Activated naive CD4-positive, alpha-beta T cell treated with anti-CD3 and anti-CD28 coated beads, Interleukin-2, amount 50 U/mL, for 24 hours (primary cell): ENCODE data around the gene DCAF8.
A peak's percentile ranks its signal among the peaks of the same experiment; 100 is the strongest.

ENCODE experiments used
- H3K27ac Mint-ChIP-seq: one replicate; pipeline ENCODE4 v1.8.0; 2021; ENCODE audit warnings: mild to moderate bottlenecking, mixed read lengths
- H3K27me3 Mint-ChIP-seq: one replicate; pipeline ENCODE4 v1.8.0; 2021; ENCODE audit warnings: mixed read lengths
- H3K36me3 Mint-ChIP-seq: one replicate; pipeline ENCODE4 v1.8.0; 2021; ENCODE audit warnings: mixed read lengths
- H3K4me1 Mint-ChIP-seq: one replicate; pipeline ENCODE4 v1.8.0; 2021; ENCODE audit warnings: mixed read lengths
- H3K4me3 Mint-ChIP-seq: one replicate; pipeline ENCODE4 v1.8.0; 2021; ENCODE audit warnings: mild to moderate bottlenecking, mixed read lengths
- H3K9me3 Mint-ChIP-seq: one replicate; pipeline ENCODE4 v1.8.0; 2021; ENCODE audit warnings: mixed read lengths

The DCAF8 gene

DNA sequence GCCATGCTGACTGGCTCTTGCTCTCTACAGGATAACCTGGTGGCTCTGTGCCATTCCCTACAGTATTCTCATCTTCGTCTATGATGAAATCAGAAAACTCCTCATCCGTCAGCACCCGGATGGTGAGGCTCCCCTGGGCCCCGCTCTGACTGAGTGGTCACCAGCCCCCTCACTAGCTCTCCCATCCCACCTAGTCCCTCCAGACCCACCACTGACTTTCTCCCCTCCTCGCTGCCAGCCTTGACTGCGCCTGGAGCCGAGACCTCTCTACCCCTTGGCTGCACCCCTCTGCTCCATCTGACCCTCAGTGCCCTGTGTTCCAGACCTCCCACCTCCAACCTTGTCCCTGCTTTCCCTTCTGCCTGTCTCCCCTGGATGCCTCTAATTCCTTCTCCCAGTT lies 76.1 kb downstream of the DCAF8 start:
- peaks cover 3% of the 10 kb centered on the region for H3K27me3 Mint-ChIP-seq
- H3K4me3 Mint-ChIP-seq, result no peak overlapping the region
- H3K9me3 Mint-ChIP-seq, result no peaks in the 10 kb centered on the region
- H3K36me3 Mint-ChIP-seq, result no peaks in the 10 kb centered on the region
- H3K4me1 Mint-ChIP-seq, result no peaks in the 10 kb centered on the region
- H3K27ac Mint-ChIP-seq, result peak overlapping the region; percentile 9

DNA sequence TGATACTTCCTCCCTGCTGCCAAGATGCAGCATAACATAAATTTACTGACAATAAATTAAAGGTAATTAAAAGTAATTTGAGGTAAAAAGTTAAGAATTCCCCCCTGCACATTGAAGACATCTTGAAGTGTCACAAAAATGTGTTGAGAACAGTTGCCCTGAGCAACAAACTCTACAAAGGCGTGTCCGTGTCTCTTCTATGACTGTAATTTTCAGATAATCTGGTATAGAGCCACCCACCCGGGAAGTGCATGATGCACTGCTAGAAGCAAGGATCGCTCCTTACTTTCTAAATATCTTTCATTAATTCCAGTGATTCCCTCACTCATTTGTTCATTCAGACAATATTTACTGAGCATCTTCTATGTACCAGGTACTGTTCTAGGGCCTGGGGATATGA lies 83.0 kb downstream of the DCAF8 start:
- no peak overlapping the region for H3K27ac Mint-ChIP-seq
- H3K4me1 Mint-ChIP-seq, result no peaks in the 10 kb centered on the region
- no peaks in the 10 kb centered on the region for H3K27me3 Mint-ChIP-seq
- no peaks in the 10 kb centered on the region for H3K36me3 Mint-ChIP-seq
- no peaks in the 10 kb centered on the region for H3K9me3 Mint-ChIP-seq
- H3K4me3 Mint-ChIP-seq, result no peak overlapping the region

DNA sequence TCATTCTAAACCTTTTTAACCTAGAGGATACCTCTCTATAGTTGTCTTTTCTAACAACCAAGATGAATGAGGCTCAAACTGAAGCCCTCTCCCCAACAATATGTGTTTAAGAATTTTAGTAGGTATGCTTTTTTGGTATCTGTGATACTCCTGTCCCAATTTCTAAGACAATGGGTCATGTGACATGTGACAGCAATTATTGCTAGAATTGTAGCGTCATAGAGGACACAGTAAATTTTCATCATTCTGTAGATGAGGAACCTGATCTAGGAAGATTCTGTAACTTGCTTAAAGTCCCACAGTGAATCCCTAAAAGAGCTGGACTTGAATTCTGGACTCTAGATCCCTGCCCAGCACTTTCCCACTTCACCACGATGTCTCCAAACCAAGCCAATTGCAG lies 83.6 kb downstream of the DCAF8 start:
- Mint-ChIP-seq H3K27ac (no peak overlapping the region), H3K9me3 (no peaks in the 10 kb centered on the region), H3K27me3 (no peaks in the 10 kb centered on the region), H3K4me1 (no peaks in the 10 kb centered on the region), H3K36me3 (no peaks in the 10 kb centered on the region), H3K4me3 (no peak overlapping the region)

- H3K27ac Mint-ChIP-seq, result no peak overlapping the region
- H3K4me1 Mint-ChIP-seq, result no peaks in the 10 kb centered on the region
- no peak overlapping the region for H3K4me3 Mint-ChIP-seq
- H3K9me3 Mint-ChIP-seq, result no peaks in the 10 kb centered on the region
- H3K27me3 Mint-ChIP-seq, result no peaks in the 10 kb centered on the region
- H3K36me3 Mint-ChIP-seq, result no peaks in the 10 kb centered on the region
Measured at GRCh38 chr1:160177667-160178066, 84.7 kb downstream of the DCAF8 start.

DNA sequence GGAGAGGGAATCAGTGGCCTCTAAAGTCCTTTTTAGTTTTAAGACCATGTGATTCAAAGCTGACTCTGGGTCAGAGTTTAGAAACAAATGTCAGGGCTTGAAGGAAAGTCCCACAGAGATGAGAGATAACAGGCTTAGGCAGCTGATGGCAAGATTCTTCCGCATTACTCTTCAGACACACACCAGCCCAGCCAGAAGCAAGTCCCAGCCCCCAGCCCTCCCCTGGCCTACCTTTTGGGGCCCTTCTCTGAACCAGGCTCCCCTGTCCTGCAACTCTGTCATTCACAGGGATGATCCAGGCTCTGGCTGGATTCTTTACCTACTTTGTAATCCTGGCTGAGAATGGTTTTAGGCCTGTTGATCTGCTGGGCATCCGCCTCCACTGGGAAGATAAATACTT lies 85.1 kb downstream of the DCAF8 start:
- H3K4me1 Mint-ChIP-seq, result no peaks in the 10 kb centered on the region
- no peaks in the 10 kb centered on the region for H3K36me3 Mint-ChIP-seq
- H3K4me3 Mint-ChIP-seq, result no peak overlapping the region
- no peak overlapping the region for H3K27ac Mint-ChIP-seq
- no peaks in the 10 kb centered on the region for H3K27me3 Mint-ChIP-seq
- no peaks in the 10 kb centered on the region for H3K9me3 Mint-ChIP-seq

DNA sequence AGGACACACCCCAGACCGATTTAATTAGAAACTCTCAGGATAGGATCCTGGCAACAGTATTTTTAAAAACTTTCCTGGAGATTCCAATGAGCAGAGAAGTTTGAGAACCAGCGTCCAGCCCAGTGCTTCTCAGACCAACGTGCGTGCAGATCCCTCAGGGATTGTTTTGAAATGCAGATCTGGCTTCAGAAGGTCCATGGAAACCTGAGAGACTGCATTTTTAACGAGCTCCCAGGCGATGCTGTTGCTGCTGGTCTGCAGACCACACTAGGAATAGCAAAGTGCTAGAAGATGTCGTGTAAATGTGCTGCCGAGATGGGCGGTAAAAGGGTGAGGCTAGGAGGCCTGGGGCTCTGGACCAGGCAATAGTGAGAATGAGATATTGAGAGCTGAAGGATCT lies 90.4 kb downstream of the DCAF8 start:
- Mint-ChIP-seq H3K9me3 (no peaks in the 10 kb centered on the region), H3K4me1 (peaks cover 9% of the 10 kb centered on the region), H3K27me3 (no peaks in the 10 kb centered on the region), H3K4me3 (no peak overlapping the region), H3K27ac (no peak overlapping the region), H3K36me3 (no peaks in the 10 kb centered on the region)

GRCh38 chr1:160171354-160171753 lies 91.0 kb downstream of the DCAF8 start:
- Mint-ChIP-seq H3K36me3 (no peaks in the 10 kb centered on the region), H3K27me3 (peaks cover 2% of the 10 kb centered on the region), H3K9me3 (no peaks in the 10 kb centered on the region), H3K27ac (no peak overlapping the region), H3K4me1 (peaks cover 9% of the 10 kb centered on the region), H3K4me3 (no peak overlapping the region)

- Mint-ChIP-seq H3K27me3 (peaks cover 2% of the 10 kb centered on the region), H3K4me3 (no peak overlapping the region), H3K27ac (no peak overlapping the region), H3K36me3 (no peaks in the 10 kb centered on the region), H3K9me3 (no peaks in the 10 kb centered on the region), H3K4me1 (peaks cover 9% of the 10 kb centered on the region)
Measured at GRCh38 chr1:160169553-160170399, 92.6 kb downstream of the DCAF8 start.

DNA sequence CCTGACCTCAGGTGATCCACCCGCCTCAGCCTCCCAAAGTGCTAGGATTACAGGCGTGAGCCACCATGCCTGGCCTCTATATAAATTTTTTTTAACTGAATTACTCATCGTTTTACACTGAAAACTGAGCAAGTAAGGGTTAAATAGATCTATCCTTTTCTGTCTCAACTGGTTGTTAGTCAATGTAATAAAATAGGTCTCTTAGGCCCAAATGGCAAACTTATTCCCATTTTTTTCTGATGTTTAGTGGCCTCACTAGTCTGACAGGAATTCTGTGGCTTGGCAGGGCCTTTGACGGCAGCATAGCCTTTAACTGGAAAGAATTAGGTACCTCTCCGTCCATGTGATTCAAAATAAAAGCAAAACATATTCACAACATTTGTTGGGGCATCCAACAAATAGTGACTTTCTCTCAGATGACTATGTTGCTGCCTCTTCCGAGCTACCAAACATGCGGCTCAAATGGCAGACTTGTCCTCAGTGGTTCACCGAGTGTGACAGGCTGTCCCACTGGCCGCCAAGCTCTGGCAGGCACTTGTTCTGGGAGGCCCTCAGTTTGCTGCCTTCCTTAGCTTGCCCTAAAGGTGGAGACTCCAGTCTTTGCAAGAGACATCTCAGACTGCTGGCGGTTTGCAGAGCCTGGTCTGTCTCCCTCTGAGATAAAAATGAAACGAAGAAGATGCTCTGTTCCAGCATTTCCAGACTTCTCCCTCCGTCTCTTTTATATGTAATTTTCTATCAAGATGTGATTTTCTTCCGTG lies 93.6 kb downstream of the DCAF8 start:
- peaks cover 2% of the 10 kb centered on the region for H3K27me3 Mint-ChIP-seq
- H3K27ac Mint-ChIP-seq, result no peak overlapping the region
- no peak overlapping the region for H3K4me3 Mint-ChIP-seq
- H3K36me3 Mint-ChIP-seq, result no peaks in the 10 kb centered on the region
- no peaks in the 10 kb centered on the region for H3K9me3 Mint-ChIP-seq
- H3K4me1 Mint-ChIP-seq, result peaks cover 9% of the 10 kb centered on the region

DNA sequence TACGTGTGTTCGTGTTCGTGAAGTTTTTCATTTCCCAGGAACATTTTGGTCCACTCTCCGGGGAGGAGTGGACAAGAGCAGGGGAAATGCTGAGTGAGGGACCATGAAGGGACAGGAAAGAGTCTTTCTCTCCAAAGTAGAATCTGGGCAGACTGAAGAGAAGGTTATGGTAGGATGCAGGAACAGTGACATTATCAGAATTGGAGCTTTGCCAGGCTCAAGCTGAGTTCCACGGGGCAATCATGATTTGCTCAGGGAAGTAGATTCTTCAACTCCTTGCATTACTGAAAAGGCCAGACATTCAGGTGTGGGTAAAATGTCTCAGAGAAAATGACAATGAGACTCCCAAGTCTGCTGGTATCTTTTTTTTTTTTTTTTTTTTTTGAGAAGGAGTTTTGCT lies 94.3 kb downstream of the DCAF8 start:
- Mint-ChIP-seq H3K27me3 (peaks cover 3% of the 10 kb centered on the region), H3K27ac (no peak overlapping the region), H3K4me1 (peaks cover 9% of the 10 kb centered on the region), H3K4me3 (no peak overlapping the region), H3K36me3 (no peaks in the 10 kb centered on the region), H3K9me3 (no peaks in the 10 kb centered on the region)

DNA sequence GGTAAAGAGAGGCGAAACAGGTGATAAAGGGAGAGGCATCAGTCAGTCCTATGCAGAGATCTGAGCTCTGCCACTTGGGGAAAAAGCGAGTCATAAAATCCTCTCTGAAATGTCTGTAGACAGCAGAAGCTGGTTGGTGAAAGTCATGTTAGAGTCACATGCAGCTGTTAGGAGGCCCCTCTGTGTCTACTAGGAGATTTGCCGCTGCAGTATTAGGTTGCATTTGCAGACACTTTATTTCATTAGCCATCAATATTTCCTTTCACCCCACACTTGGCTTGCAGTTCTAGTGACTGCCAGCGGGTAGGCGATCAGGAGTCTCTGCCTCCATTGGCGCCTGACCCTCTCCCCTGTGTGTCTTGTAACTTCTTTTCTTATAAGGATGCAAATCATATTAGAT lies 94.8 kb downstream of the DCAF8 start:
- H3K4me3 Mint-ChIP-seq, result no peak overlapping the region

GRCh38 chr1:160167056-160167455 lies 95.3 kb downstream of the DCAF8 start:
- peaks cover 9% of the 10 kb centered on the region for H3K4me1 Mint-ChIP-seq

More for the DNA sequence above, 94.8 kb downstream of the DCAF8 start:
- H3K27me3 Mint-ChIP-seq, result peaks cover 3% of the 10 kb centered on the region
- no peaks in the 10 kb centered on the region for H3K9me3 Mint-ChIP-seq
- no peaks in the 10 kb centered on the region for H3K36me3 Mint-ChIP-seq
- H3K4me1 Mint-ChIP-seq, result peaks cover 9% of the 10 kb centered on the region
- H3K27ac Mint-ChIP-seq, result no peak overlapping the region

DNA sequence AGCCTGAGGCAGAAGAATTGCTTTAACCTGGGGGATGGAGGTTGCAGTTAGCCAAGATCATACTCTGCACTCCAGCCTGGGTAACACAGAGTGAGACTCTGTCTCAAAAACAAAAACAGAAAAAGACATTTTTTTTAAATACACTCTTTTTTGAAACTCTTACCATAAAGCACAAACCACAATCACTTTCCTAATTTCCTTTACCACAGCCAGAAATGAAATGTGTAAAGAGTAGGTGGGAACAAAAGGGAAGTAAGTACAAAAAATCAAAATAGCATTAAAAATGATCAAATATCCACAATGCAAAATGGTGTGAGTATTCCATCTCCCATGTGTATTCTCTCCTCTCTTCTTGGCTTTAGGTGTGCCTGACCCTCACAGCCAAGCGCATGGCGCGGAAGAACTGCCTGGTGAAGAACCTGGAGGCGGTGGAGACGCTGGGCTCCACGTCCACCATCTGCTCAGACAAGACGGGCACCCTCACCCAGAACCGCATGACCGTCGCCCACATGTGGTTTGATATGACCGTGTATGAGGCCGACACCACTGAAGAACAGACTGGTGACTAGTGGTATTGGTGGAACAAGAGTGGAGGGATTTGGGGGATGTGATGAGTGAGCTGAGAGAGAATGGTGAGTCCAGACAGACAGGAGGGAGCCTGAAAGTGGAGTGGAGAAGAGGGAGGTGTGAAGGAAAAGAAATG lies 96.0 kb downstream of the DCAF8 start:
- Mint-ChIP-seq H3K27me3 (peaks cover 3% of the 10 kb centered on the region), H3K9me3 (no peaks in the 10 kb centered on the region), H3K4me1 (peaks cover 9% of the 10 kb centered on the region), H3K36me3 (no peaks in the 10 kb centered on the region), H3K4me3 (no peak overlapping the region), H3K27ac (no peak overlapping the region)

More at GRCh38 chr1:160167056-160167455, 95.3 kb downstream of the DCAF8 start:
- H3K4me3 Mint-ChIP-seq, result no peak overlapping the region
- no peaks in the 10 kb centered on the region for H3K9me3 Mint-ChIP-seq
- H3K27ac Mint-ChIP-seq, result no peak overlapping the region
- peaks cover 3% of the 10 kb centered on the region for H3K27me3 Mint-ChIP-seq
- H3K36me3 Mint-ChIP-seq, result no peaks in the 10 kb centered on the region
